ENCODE data around the gene NOS1.

- TF ChIP-seq CTCF (IDR thresholded peaks at IDR 0.05): peak; percentile 31
- no peak for TF ChIP-seq ZFX (IDR thresholded peaks at IDR 0.05; ENCODE audit: borderline replicate concordance)
Measured at GRCh38 chr12:117402363-117402762, 40.9 kb upstream of the NOS1 start.

Data from 22Rv1 (cell line).